ENCODE results near the gene PRXL2A. TPM values are rescaled to one million over a fixed set of nuclear protein-coding genes. Genes with fewer than 3 reads are reported as not detected.
"Not testable (repeated sequence)": the region's sequence is repeated elsewhere in the genome, so short reads cannot be mapped to it uniquely, and the experiment has no call there.

Gene PRXL2A
- total RNA-seq, 4 donors from 2014 or later = 68.0 to 185 (median 103) TPM

GRCh38 chr10:80414142-80414895 lies 6.0 kb downstream of the PRXL2A start:
- H3K4me3 ChIP-seq = peak overlapping the region; percentile 18 to 55 (median 36)

DNA sequence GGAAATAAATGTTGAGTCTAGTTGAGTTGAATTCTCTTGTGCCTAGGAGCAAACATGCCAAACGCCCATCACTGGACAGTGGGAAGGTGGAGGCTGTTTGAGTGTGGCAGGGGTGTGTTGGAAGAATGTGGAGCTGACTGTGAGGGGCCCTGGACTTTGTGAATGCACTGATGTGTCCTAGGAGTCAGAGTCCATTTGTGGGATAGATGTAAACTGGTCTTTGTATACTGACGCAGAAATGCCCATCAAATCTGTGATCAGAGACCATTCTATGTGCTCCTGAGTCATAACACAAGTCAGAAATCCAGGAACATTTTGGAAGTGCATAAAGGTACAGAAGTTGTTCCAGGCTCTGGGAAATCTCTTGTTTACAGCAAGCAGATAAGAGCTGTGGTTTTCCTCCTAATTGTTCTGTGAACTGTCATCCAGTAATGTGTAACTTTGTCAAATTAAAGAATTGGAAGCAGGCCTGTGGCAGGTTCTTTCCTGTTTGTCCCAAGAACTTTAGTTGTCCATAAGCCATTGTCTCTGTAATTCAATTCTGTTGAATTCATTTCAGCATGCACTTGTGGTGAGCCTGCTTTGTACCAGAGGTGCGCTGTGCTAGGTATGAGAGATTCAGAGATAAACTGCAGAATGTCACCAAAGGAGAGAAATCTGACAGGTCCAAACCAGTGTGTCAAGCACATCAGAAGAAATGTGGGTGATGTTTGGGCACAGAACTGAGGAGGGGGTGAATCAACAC lies 7.6 kb downstream of the PRXL2A start:
- H3K27me3 ChIP-seq = no peaks in the 10 kb centered on the region
- 36 to 54% methylated on average over 3 of the region's 3 CpGs for WGBS, 2 donors
- intact Hi-C loops (cut with DNase I) = no loop called here
- peaks cover 43 to 87% (median 54%) of the 10 kb centered on the region in 3 donors for H3K4me1 ChIP-seq
- no peak for TF ChIP-seq POLR2A (IDR thresholded peaks at IDR 0.05)
- TF ChIP-seq, protein P1, sequence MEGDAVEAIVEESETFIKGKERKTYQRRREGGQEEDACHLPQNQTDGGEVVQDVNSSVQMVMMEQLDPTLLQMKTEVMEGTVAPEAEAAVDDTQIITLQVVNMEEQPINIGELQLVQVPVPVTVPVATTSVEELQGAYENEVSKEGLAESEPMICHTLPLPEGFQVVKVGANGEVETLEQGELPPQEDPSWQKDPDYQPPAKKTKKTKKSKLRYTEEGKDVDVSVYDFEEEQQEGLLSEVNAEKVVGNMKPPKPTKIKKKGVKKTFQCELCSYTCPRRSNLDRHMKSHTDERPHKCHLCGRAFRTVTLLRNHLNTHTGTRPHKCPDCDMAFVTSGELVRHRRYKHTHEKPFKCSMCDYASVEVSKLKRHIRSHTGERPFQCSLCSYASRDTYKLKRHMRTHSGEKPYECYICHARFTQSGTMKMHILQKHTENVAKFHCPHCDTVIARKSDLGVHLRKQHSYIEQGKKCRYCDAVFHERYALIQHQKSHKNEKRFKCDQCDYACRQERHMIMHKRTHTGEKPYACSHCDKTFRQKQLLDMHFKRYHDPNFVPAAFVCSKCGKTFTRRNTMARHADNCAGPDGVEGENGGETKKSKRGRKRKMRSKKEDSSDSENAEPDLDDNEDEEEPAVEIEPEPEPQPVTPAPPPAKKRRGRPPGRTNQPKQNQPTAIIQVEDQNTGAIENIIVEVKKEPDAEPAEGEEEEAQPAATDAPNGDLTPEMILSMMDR (IDR thresholded peaks at IDR 0.05) = no peak
- H3K4me3 ChIP-seq = peak overlapping the region in 2 of 4 donors; percentile 39 to 55
- peaks cover 0 to 12% (median under 1%) of the 10 kb centered on the region in 3 donors for H3K36me3 ChIP-seq
- H3K9me3 ChIP-seq = no peaks in the 10 kb centered on the region
- no peak for DNase-seq
- H3K27ac ChIP-seq = peak overlapping the region; percentile 37 to 90 (median 84)

More at GRCh38 chr10:80414142-80414895, 6.0 kb downstream of the PRXL2A start:
- 17 to 42% methylated on average over 7 of the region's 7 CpGs for WGBS, 2 donors
- H3K27me3 ChIP-seq = no peaks in the 10 kb centered on the region
- peak overlapping the region; percentile 80 to 90 (median 84) for H3K27ac ChIP-seq
- peaks cover 55 to 100% (median 68%) of the 10 kb centered on the region in 3 donors for H3K4me1 ChIP-seq
- no peaks in the 10 kb centered on the region for H3K36me3 ChIP-seq
- TF ChIP-seq, protein P1 (IDR thresholded peaks at IDR 0.05) = no peak
- TF ChIP-seq POLR2A (IDR thresholded peaks at IDR 0.05) = no peak
- no peaks in the 10 kb centered on the region for H3K9me3 ChIP-seq
- intact Hi-C loops (cut with DNase I) = no loop called here
- no peak for DNase-seq

DNA sequence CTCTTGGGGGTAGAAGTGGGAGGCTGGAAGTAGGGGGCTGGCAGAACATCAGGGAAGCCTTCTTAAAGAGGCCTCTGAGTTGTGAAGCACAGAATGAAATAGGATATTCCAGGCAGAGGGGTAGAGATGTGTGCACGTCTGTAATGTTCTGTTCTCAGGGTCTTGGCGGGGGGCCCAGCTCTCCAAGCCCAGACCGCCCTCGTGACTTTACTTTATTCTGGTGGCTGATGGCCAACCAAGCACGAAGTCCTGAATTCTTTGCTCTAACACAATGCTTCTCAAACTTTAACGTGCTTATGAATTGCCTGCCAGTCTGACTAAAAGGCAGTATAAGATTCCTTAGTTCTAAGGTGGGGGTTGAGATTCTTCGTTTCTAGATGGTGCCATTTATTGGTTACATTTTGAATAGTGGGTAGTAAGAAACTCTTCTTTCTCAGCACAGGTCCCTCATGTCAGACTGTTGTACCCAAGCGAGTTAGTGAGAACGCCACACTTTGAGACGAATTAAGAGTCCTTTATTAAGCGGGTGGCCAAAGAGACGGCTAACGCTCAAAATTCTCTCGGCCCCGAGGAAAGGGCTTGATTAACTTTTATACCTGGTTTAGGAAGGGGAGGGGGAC lies 8.2 kb downstream of the PRXL2A start:
- H3K36me3 ChIP-seq = peaks cover 0 to 19% (median 7%) of the 10 kb centered on the region in 3 donors
- H3K4me3 ChIP-seq = peak overlapping the region in 2 of 4 donors; percentile 39 to 55
- no peaks in the 10 kb centered on the region for H3K9me3 ChIP-seq
- H3K27ac ChIP-seq = peak overlapping the region; percentile 18 to 90 (median 63)
- DNase-seq = no peak
- TF ChIP-seq, protein P1 (IDR thresholded peaks at IDR 0.05) = no peak
- TF ChIP-seq POLR2A (IDR thresholded peaks at IDR 0.05) = no peak
- H3K4me1 ChIP-seq = peaks cover 36 to 80% (median 47%) of the 10 kb centered on the region in 3 donors
- no peaks in the 10 kb centered on the region for H3K27me3 ChIP-seq
- 42 to 46% methylated on average over 9 to 15 of the region's 15 CpGs for WGBS, 2 donors
- intact Hi-C loops (cut with DNase I) = no loop called here

DNA sequence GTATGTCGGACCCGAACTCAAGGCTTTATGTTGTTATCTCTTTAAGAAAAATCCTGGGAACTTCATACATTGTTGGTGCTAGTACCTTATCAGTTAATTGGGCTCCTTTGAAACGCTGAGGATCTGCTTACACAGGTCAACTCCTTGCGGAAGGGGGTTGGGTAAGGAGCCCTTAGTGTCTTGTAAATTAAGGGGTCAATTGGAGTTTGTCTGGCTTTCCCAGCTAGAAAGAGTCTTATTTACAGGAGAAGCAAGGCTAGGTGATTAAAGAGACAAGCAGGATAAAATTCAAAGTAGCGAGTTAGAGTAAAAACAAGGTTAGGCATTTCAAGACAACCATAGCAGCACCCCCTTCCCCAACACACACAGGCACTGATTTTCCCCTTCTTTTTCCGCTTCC lies 8.9 kb downstream of the PRXL2A start:
- H3K9me3 ChIP-seq; DNase-seq; H3K27ac ChIP-seq; intact Hi-C loops (cut with DNase I); H3K27me3 ChIP-seq; H3K4me3 ChIP-seq: not testable (repeated sequence)
- 55 to 84% methylated on average over 6 of the region's 6 CpGs for WGBS, 2 donors
- H3K4me1 ChIP-seq = peaks cover 31 to 73% (median 40%) of the 10 kb centered on the region in 3 donors
- H3K36me3 ChIP-seq = peaks cover 0 to 26% (median 11%) of the 10 kb centered on the region in 3 donors

DNA sequence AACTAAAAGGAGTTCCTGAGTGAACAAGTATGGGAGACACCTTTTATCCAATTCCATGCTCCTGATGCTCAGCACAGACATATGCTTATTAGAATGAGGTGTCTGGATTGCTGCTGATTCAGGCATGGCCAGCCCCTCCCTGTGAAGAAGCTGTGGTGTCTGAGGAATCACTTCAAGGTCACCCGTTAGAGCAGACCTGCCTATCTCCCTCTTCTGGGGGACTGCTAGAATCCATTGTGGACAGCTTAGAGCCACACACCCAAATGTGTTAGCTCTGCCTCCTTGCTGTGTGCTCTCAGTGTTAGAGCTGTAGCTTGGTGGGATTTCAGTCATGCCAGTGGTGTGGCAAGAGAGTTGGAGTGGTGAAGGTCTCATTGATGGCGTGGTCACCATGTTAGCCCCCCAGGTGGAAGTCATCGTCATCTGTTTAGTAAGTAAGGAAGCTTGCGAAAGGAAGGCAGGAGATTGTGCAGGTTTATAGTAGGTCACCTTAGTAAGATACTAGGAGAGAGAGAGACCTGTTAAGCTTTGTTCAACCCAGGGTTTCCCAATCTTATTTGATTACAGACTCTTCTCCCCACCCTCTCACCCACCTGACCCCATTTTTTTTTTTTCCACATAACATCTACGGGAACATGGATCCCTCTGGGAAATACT lies 12.8 kb downstream of the PRXL2A start:
- no peak for TF ChIP-seq POLR2A (IDR thresholded peaks at IDR 0.05)
- TF ChIP-seq, protein P1 (IDR thresholded peaks at IDR 0.05) = no peak
- Histone ChIP-seq H3K4me1 (peaks cover 6 to 34% (median 6%) of the 10 kb centered on the region in 3 donors), H3K27ac (no peak overlapping the region), H3K27me3 (no peaks in the 10 kb centered on the region), H3K9me3 (no peaks in the 10 kb centered on the region), H3K36me3 (peaks cover 9 to 64% (median 23%) of the 10 kb centered on the region in 3 donors), H3K4me3 (no peak overlapping the region)
- DNase-seq = no peak
- intact Hi-C loops (cut with DNase I) = no loop called here
- 79 to 82% methylated on average over 5 of the region's 5 CpGs for WGBS, 2 donors

Measured in esophagus squamous epithelium (tissue), 5 donors.